Peyer's patch (tissue), 4 donors: Measurements from ENCODE around the gene MRM3. TPM values are rescaled to one million over a fixed set of nuclear protein-coding genes. Genes with fewer than 3 reads are reported as not detected.

Experiments used
- DNase-seq, 3 donors: peaks; one replicate each; pipeline ENCODE4 v3.0.0-alpha.2; 2017 to 2019
- H3K27ac ChIP-seq, 4 donors: fragments of 200-600 bp; sonication (generic); one replicate each; pipeline ENCODE4 v1.5.1; 2016 to 2019
- H3K27me3 ChIP-seq, 2 donors: fragments of 200-600 bp; sonication (generic); one replicate each; pipeline ENCODE4 v1.5.1; 2019
- H3K36me3 ChIP-seq, 3 donors: fragments of 200-600 bp; sonication (generic); one replicate each; pipeline ENCODE4 v1.5.1; 2016 to 2019
- H3K4me1 ChIP-seq, 4 donors: fragments of 200-600 bp; sonication (generic); one replicate each; pipeline ENCODE4 v1.5.1; 2016 to 2019
- H3K4me3 ChIP-seq, 4 donors: fragments of 200-600 bp; sonication (generic); 1 replicate in 3 of 4; 2 replicates in 1 of 4; pipeline ENCODE4 v1.5.1; 2016 to 2019; ENCODE audit warnings: mild to moderate bottlenecking in 1 of 4
- H3K9me3 ChIP-seq, 4 donors: fragments of 200-600 bp; sonication (generic); one replicate each; pipeline ENCODE4 v1.5.1; 2016 to 2019; ENCODE audit warnings: mild to moderate bottlenecking in 1 of 4
- POLR2A ChIP-seq, 2 donors: fragments of 450-650 bp; IDR thresholded peaks; one replicate each; pipeline ENCODE4 v1.5.1; 2017; ENCODE audit warnings: antibody characterized with exemption in 2 of 2, mild to moderate bottlenecking in 2 of 2, moderate library complexity in 2 of 2
- total RNA-seq, 4 donors: library from RNA; depleted of rRNA; stranded (reverse); fragments of >200 nt; gene quantifications; one replicate each; pipeline ENCODE4 v1.1.0, GENCODE V29; 2016
- TF ChIP-seq, protein P1 (sequence below), 6 experiments: fragments of 450-650 bp in 4 of 6; fragments of 200-600 bp in 2 of 6; sonication (generic) in 1 of 6; IDR thresholded peaks; one replicate each; pipeline ENCODE4 v1.5.1; 2017 to 2019; ENCODE audit warnings: antibody characterized with exemption in 6 of 6, mild to moderate bottlenecking in 3 of 6, moderate library complexity in 1 of 6

The MRM3 gene
- total RNA-seq, 4 donors from 2014 or later = 17.0 to 23.0 (median 22.2) TPM

- DNase-seq = no peak
- Histone ChIP-seq H3K27ac (no peak overlapping the region), H3K27me3 (no peaks in the 10 kb centered on the region), H3K4me1 (no peaks in the 10 kb centered on the region), H3K36me3 (peaks cover 0 to 5% (median 0%) of the 10 kb centered on the region in 3 donors), H3K9me3 (no peaks in the 10 kb centered on the region), H3K4me3 (no peak overlapping the region)
- no peak for TF ChIP-seq POLR2A (IDR thresholded peaks at IDR 0.05)
- TF ChIP-seq, protein P1, sequence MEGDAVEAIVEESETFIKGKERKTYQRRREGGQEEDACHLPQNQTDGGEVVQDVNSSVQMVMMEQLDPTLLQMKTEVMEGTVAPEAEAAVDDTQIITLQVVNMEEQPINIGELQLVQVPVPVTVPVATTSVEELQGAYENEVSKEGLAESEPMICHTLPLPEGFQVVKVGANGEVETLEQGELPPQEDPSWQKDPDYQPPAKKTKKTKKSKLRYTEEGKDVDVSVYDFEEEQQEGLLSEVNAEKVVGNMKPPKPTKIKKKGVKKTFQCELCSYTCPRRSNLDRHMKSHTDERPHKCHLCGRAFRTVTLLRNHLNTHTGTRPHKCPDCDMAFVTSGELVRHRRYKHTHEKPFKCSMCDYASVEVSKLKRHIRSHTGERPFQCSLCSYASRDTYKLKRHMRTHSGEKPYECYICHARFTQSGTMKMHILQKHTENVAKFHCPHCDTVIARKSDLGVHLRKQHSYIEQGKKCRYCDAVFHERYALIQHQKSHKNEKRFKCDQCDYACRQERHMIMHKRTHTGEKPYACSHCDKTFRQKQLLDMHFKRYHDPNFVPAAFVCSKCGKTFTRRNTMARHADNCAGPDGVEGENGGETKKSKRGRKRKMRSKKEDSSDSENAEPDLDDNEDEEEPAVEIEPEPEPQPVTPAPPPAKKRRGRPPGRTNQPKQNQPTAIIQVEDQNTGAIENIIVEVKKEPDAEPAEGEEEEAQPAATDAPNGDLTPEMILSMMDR (IDR thresholded peaks at IDR 0.05) = no peak
Observed at GRCh38 chr17:814371-814770, 32.2 kb downstream of the MRM3 start.

DNA sequence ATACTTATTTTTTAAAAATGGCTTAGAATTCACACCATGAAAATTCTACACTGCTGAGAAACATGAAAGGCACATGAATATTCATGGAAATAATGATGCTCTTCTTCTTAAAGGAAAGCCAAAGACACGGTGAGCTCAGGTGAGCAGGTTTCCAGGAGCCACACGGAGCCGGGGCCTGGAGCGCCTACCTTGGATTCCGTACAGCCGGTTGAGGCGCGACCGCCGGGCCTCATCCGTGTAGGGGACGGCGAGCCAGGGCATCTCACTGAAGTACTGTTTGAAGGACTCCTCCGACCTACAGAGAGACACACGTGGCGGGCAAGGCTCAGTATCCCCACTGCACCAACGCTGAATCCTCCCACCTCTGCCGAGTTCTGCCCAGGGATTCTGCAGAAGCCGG, 37.1 kb downstream of the MRM3 start:
- Histone ChIP-seq H3K9me3 (no peaks in the 10 kb centered on the region), H3K4me1 (no peaks in the 10 kb centered on the region), H3K27ac (no peak overlapping the region), H3K36me3 (peaks cover 0 to 5% (median 0%) of the 10 kb centered on the region in 3 donors), H3K4me3 (no peak overlapping the region), H3K27me3 (no peaks in the 10 kb centered on the region)
- no peak for TF ChIP-seq POLR2A (IDR thresholded peaks at IDR 0.05)
- TF ChIP-seq, protein P1 (IDR thresholded peaks at IDR 0.05) = no peak
- no peak for DNase-seq

DNA sequence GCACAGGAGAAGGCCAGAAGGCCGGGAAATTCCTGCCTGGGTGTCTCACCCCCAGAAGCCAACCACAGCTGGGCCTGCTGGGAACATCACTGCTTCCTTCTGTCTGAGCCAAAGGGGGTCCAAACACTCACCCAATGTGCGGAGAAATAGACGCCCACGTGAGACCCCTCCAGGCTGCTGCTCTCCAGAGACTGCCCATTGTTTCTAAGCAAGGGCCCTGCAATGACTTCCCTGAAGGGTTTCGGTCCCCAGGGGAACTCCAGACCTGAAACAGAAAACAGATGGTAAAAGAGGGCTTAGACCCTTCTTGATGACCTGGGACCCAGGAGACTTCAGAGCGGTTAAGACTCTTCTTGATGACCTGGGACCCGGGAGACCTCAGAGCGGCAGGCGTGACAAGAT, 41.3 kb downstream of the MRM3 start:
- Histone ChIP-seq H3K27ac (no peak overlapping the region), H3K36me3 (no peaks in the 10 kb centered on the region), H3K27me3 (no peaks in the 10 kb centered on the region), H3K9me3 (no peaks in the 10 kb centered on the region), H3K4me3 (no peak overlapping the region), H3K4me1 (no peaks in the 10 kb centered on the region)
- no peak for DNase-seq
- no peak for TF ChIP-seq POLR2A (IDR thresholded peaks at IDR 0.05)
- TF ChIP-seq, protein P1 (IDR thresholded peaks at IDR 0.05) = no peak

DNA sequence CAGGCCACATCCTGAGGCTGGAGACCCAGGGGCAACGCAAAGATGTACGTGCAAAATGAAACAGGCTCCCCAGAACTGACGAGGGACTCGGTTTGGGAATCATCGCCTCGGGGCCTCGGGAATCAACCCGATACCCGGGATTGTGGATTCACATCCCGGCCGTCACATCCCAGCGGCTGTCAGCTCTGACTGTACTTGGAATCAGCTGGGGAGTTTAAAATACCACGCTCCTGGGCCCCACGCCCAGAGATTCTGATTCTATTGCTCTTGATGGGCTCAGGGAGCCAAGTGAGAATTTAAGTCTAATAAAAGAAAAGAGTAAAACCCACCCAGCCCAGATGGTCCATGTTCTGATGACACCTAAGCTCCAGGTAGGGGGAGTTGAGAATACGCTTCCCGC, 42.2 kb downstream of the MRM3 start:
- Histone ChIP-seq H3K4me3 (no peak overlapping the region), H3K9me3 (no peaks in the 10 kb centered on the region), H3K4me1 (no peaks in the 10 kb centered on the region), H3K36me3 (no peaks in the 10 kb centered on the region), H3K27me3 (no peaks in the 10 kb centered on the region), H3K27ac (no peak overlapping the region)
- no peak for TF ChIP-seq POLR2A (IDR thresholded peaks at IDR 0.05)
- TF ChIP-seq, protein P1 (IDR thresholded peaks at IDR 0.05) = no peak
- DNase-seq = no peak

GRCh38 chr17:825216-825615, 43.1 kb downstream of the MRM3 start:
- TF ChIP-seq POLR2A (IDR thresholded peaks at IDR 0.05) = no peak
- TF ChIP-seq, protein P1 (IDR thresholded peaks at IDR 0.05) = no peak
- no peaks in the 10 kb centered on the region for H3K36me3 ChIP-seq
- no peaks in the 10 kb centered on the region for H3K9me3 ChIP-seq
- H3K27me3 ChIP-seq = no peaks in the 10 kb centered on the region
- H3K4me3 ChIP-seq = no peak overlapping the region
- no peak overlapping the region for H3K27ac ChIP-seq
- no peak for DNase-seq
- H3K4me1 ChIP-seq = no peaks in the 10 kb centered on the region

- Histone ChIP-seq H3K27ac (no peak overlapping the region), H3K36me3 (no peaks in the 10 kb centered on the region), H3K4me1 (no peaks in the 10 kb centered on the region), H3K4me3 (no peak overlapping the region), H3K27me3 (no peaks in the 10 kb centered on the region), H3K9me3 (no peaks in the 10 kb centered on the region)
- no peak for TF ChIP-seq POLR2A (IDR thresholded peaks at IDR 0.05)
- TF ChIP-seq, protein P1 (IDR thresholded peaks at IDR 0.05) = no peak
- DNase-seq = no peak
Observed at GRCh38 chr17:826778-827177, 44.6 kb downstream of the MRM3 start.
